Measurements from ENCODE around the gene IRAK3. TPM values are rescaled to one million over a fixed set of nuclear protein-coding genes. Genes with fewer than 3 reads are reported as not detected.

Gene IRAK3
- polyA plus RNA-seq, 1 donor from 2014 or later = 0.31 TPM

DNA sequence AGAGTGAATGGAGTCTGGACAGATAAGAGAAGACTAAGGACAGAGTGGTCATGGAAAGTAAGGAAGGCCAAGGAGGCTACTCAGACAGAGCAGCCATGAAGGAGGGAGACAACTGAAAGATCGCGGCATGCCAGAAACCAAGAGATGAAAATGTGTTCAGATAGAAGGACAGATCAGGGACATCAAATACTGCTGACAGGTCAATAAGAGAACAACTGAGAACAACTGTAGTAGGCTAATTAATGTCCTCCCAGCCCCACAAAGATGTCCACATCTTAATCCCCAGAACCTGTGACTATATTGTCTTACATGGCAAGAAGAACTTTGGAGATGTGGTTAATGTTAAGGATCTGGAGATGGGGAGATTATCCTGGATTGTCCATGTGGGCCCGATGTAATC, 98.3 kb downstream of the IRAK3 start:
- Histone ChIP-seq H3K9me3 (ENCODE audit: low read length) (no peaks in the 10 kb centered on the region), H3K27me3 (ENCODE audit: insufficient read depth, low read depth, low read length) (no peaks in the 10 kb centered on the region), H3K27ac (ENCODE audit: low read length) (no peak overlapping the region), H4K20me1 (ENCODE audit: insufficient read depth) (no peaks in the 10 kb centered on the region), H3K36me3 (ENCODE audit: insufficient read depth, low read length) (no peaks in the 10 kb centered on the region), H3K9ac (ENCODE audit: low read length) (no peak overlapping the region), H3K9me2 (ENCODE audit: insufficient read depth, low read length) (no peaks in the 10 kb centered on the region), H3F3A (ENCODE audit: insufficient read depth, low read length, poor library complexity, severe bottlenecking) (no peaks in the 10 kb centered on the region), H3K4me2 (ENCODE audit: low read length) (no peak overlapping the region), H3K79me2 (replicated peaks; ENCODE audit: insufficient read depth, low read length) (no peaks in the 10 kb centered on the region), H3K4me3 (ENCODE audit: low read length) (no peak overlapping the region), H2AFZ (ENCODE audit: low read depth, low read length) (no peak overlapping the region)
- TF ChIP-seq RAD21 (conservative IDR thresholded peaks at IDR 0.05) (no peak), REST (IDR thresholded peaks at IDR 0.05; ENCODE audit: borderline replicate concordance) (no peak), EZH2 (IDR thresholded peaks at IDR 0.05; ENCODE audit: borderline replicate concordance, insufficient read depth, low read length, poor library complexity, severe bottlenecking) (no peak), TAF1 (IDR thresholded peaks at IDR 0.05; ENCODE audit: low read depth) (no peak), SMC3 (conservative IDR thresholded peaks at IDR 0.05; ENCODE audit: poor library complexity) (no peak), MXI1 (conservative IDR thresholded peaks at IDR 0.05; ENCODE audit: poor library complexity, severe bottlenecking) (no peak), EP300 (conservative IDR thresholded peaks at IDR 0.05; ENCODE audit: poor library complexity, severe bottlenecking) (no peak), POLR2AphosphoS5 (IDR thresholded peaks at IDR 0.05) (no peak)
- TF ChIP-seq, protein P1, sequence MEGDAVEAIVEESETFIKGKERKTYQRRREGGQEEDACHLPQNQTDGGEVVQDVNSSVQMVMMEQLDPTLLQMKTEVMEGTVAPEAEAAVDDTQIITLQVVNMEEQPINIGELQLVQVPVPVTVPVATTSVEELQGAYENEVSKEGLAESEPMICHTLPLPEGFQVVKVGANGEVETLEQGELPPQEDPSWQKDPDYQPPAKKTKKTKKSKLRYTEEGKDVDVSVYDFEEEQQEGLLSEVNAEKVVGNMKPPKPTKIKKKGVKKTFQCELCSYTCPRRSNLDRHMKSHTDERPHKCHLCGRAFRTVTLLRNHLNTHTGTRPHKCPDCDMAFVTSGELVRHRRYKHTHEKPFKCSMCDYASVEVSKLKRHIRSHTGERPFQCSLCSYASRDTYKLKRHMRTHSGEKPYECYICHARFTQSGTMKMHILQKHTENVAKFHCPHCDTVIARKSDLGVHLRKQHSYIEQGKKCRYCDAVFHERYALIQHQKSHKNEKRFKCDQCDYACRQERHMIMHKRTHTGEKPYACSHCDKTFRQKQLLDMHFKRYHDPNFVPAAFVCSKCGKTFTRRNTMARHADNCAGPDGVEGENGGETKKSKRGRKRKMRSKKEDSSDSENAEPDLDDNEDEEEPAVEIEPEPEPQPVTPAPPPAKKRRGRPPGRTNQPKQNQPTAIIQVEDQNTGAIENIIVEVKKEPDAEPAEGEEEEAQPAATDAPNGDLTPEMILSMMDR (IDR thresholded peaks at IDR 0.05; ENCODE audit: poor library complexity, severe bottlenecking) = no peak

DNA sequence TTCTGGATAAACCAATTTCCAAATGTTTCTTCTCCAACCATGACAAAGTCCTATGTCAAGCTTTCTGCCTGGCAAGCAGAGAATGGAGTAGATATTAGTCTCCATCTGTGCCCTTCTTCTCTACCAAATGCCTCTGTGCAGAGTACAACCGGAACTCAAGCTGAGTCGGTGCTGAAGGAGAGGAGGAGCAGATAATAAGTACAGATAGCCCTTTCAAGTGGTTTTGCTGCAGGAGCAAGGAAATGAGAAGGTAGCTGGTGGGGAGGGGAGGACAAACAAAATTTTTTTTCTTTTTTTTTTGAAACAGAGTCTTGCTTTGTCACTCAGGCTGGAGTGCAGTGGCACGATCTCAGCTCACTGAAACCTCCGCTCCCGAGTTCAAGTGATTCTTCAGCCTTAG, 99.1 kb downstream of the IRAK3 start:
- no peak overlapping the region for H2AFZ ChIP-seq (ENCODE audit: low read depth, low read length)
- no peak overlapping the region for H3K4me3 ChIP-seq (ENCODE audit: low read length)
- H3K9ac ChIP-seq (ENCODE audit: low read length) = no peak overlapping the region
- no peaks in the 10 kb centered on the region for H4K20me1 ChIP-seq (ENCODE audit: insufficient read depth)
- no peaks in the 10 kb centered on the region for H3K79me2 ChIP-seq (replicated peaks; ENCODE audit: insufficient read depth, low read length)
- no peaks in the 10 kb centered on the region for H3K9me2 ChIP-seq (ENCODE audit: insufficient read depth, low read length)
- H3K36me3 ChIP-seq (ENCODE audit: insufficient read depth, low read length) = no peaks in the 10 kb centered on the region
- no peaks in the 10 kb centered on the region for H3K9me3 ChIP-seq (ENCODE audit: low read length)
- TF ChIP-seq RAD21 (conservative IDR thresholded peaks at IDR 0.05) (no peak), EZH2 (IDR thresholded peaks at IDR 0.05; ENCODE audit: borderline replicate concordance, insufficient read depth, low read length, poor library complexity, severe bottlenecking) (no peak), EP300 (conservative IDR thresholded peaks at IDR 0.05; ENCODE audit: poor library complexity, severe bottlenecking) (no peak), MXI1 (conservative IDR thresholded peaks at IDR 0.05; ENCODE audit: poor library complexity, severe bottlenecking) (no peak), POLR2AphosphoS5 (IDR thresholded peaks at IDR 0.05) (no peak), SMC3 (conservative IDR thresholded peaks at IDR 0.05; ENCODE audit: poor library complexity) (no peak), TAF1 (IDR thresholded peaks at IDR 0.05; ENCODE audit: low read depth) (no peak), REST (IDR thresholded peaks at IDR 0.05; ENCODE audit: borderline replicate concordance) (no peak)
- TF ChIP-seq, protein P1 (IDR thresholded peaks at IDR 0.05; ENCODE audit: poor library complexity, severe bottlenecking) = no peak
- H3K27ac ChIP-seq (ENCODE audit: low read length) = no peak overlapping the region
- H3F3A ChIP-seq (ENCODE audit: insufficient read depth, low read length, poor library complexity, severe bottlenecking) = no peaks in the 10 kb centered on the region
- no peaks in the 10 kb centered on the region for H3K27me3 ChIP-seq (ENCODE audit: insufficient read depth, low read depth, low read length)
- no peak overlapping the region for H3K4me2 ChIP-seq (ENCODE audit: low read length)
